ENCODE data around the gene MAN2B2. TPM values are rescaled to one million over a fixed set of nuclear protein-coding genes. Genes with fewer than 3 reads are reported as not detected.
A peak's percentile ranks its signal among the peaks of the same experiment; 100 is the strongest.

MAN2B2 gene
- total RNA-seq, 1 experiment from 2014 or later, result 5.9 TPM

GRCh38 chr4:6563935-6564645, 10.9 kb upstream of the MAN2B2 start:
- H3K9me3 Mint-ChIP-seq, result no peaks in the 10 kb centered on the region
- H2AK5ac ChIP-seq (ENCODE audit: insufficient read length, low read length), result no peak overlapping the region
- no peak overlapping the region for H3K23ac ChIP-seq (ENCODE audit: insufficient read length, low read depth, low read length)
- no peak overlapping the region for H3K4ac ChIP-seq (ENCODE audit: low read depth, low read length)
- DNase-seq, result no peak
- H3K9ac ChIP-seq (ENCODE audit: extremely low read depth, insufficient read length, low read length), result no peak overlapping the region
- peaks cover 11 to 27% of the 10 kb centered on the region in 2 experiments for H3K4me1 Mint-ChIP-seq
- no peak overlapping the region for H4K91ac ChIP-seq (ENCODE audit: insufficient read length, low read depth, low read length)
- no peak overlapping the region for H3T11ph ChIP-seq (ENCODE audit: low read length)
- no peak overlapping the region for H2AFZ ChIP-seq (ENCODE audit: low read length)
- H3K79me2 ChIP-seq (ENCODE audit: insufficient read depth, low read length), result no peaks in the 10 kb centered on the region
- H2BK120ac ChIP-seq (ENCODE audit: low read depth, low read length, poor library complexity, severe bottlenecking), result no peak overlapping the region
- WGBS (ENCODE audit: extremely low coverage, insufficient read length, low lambda C conversion rate), result no CpG with 5 or more reads among the region's 66 CpGs
- no peak overlapping the region for H3K18ac ChIP-seq (ENCODE audit: insufficient read length, low read depth, low read length)
- no peak overlapping the region for H2BK20ac ChIP-seq (ENCODE audit: low read depth, low read length, poor library complexity, severe bottlenecking)
- no peaks in the 10 kb centered on the region for H3K4me1 ChIP-seq (ENCODE audit: insufficient read depth, low read length)
- no peaks in the 10 kb centered on the region for H3K79me1 ChIP-seq (ENCODE audit: insufficient read depth, low read depth, low read length, poor library complexity, severe bottlenecking)
- no peak for TF ChIP-seq CTCF (conservative IDR thresholded peaks at IDR 0.05)
- H3K9me3 ChIP-seq (ENCODE audit: control insufficient read depth, low read depth, low read length), result no peaks in the 10 kb centered on the region
- no peak overlapping the region for H2BK15ac ChIP-seq (ENCODE audit: low read depth, low read length)
- H3K14ac ChIP-seq (ENCODE audit: insufficient read depth, low read length), result no peak overlapping the region
- no peak overlapping the region for H2BK5ac ChIP-seq (ENCODE audit: insufficient read length, low read length)
- peaks cover 94% of the 10 kb centered on the region for H3K27me3 Mint-ChIP-seq (ENCODE audit: low read depth)
- peak overlapping the region; percentile 3 for H3K4me2 ChIP-seq (ENCODE audit: insufficient read depth, insufficient read length, low read length)
- no peak overlapping the region for H4K5ac ChIP-seq (ENCODE audit: insufficient read length, low read depth, low read length)
- peaks cover 35% of the 10 kb centered on the region for H3K27me3 ChIP-seq (ENCODE audit: insufficient read depth, low read length)
- H3K36me3 Mint-ChIP-seq (ENCODE audit: insufficient read depth in 1 of 3, low read depth in 3 of 3), result no peaks in the 10 kb centered on the region; a peak in 1 of 7 replicates
- peaks cover 4% of the 10 kb centered on the region for H3K23me2 ChIP-seq (ENCODE audit: insufficient read length, low read depth, low read length, poor library complexity, severe bottlenecking)
- H3K27ac ChIP-seq (ENCODE audit: insufficient read length, low read depth, low read length), result no peak overlapping the region
- no peaks in the 10 kb centered on the region for H4K20me1 ChIP-seq (ENCODE audit: control insufficient read depth, insufficient read depth, insufficient read length)
- H2BK12ac ChIP-seq (ENCODE audit: insufficient read length, low read depth, low read length), result no peak overlapping the region
- no peak overlapping the region for H4K8ac ChIP-seq (replicated peaks; ENCODE audit: insufficient read length, low read depth, low read length)
- no peak overlapping the region for H3K56ac ChIP-seq (ENCODE audit: insufficient read length, low read depth, low read length)
- no peak overlapping the region for H3K27ac Mint-ChIP-seq
- H3K4me3 Mint-ChIP-seq, result peak overlapping the region; percentile 19 to 63; a peak in 3 of 5 replicates

Measured in H9 (cell line).